Type B pancreatic cell (in vitro differentiated cells): ENCODE measurements around the gene PRKN. TPM values are rescaled to one million over a fixed set of nuclear protein-coding genes. Genes with fewer than 3 reads are reported as not detected.

ENCODE experiments used
- DNase-seq: peaks from one replicate; pipeline ENCODE4 v3.0.0; 2021; ENCODE audit warnings: mixed read lengths; ENCODE audit not compliant: unreplicated experiment; ENCODE audit errors: extremely low spot score
- H3K27ac Mint-ChIP-seq: 2 replicates; pipeline ENCODE4 v1.8.0; 2021; ENCODE audit warnings: mild to moderate bottlenecking, mixed read lengths
- H3K27me3 Mint-ChIP-seq: 2 replicates; pipeline ENCODE4 v1.8.0; 2021; ENCODE audit warnings: mixed read lengths
- H3K36me3 Mint-ChIP-seq: 2 replicates; pipeline ENCODE4 v1.8.0; 2021; ENCODE audit warnings: mixed read lengths
- H3K4me1 Mint-ChIP-seq: one replicate; pipeline ENCODE4 v1.8.0; 2021; ENCODE audit warnings: mixed read lengths; ENCODE audit not compliant: unreplicated experiment
- H3K4me3 Mint-ChIP-seq: 2 replicates; pipeline ENCODE4 v1.8.0; 2021; ENCODE audit warnings: mild to moderate bottlenecking, mixed read lengths
- H3K9me3 Mint-ChIP-seq: 2 replicates; pipeline ENCODE4 v1.8.0; 2021; ENCODE audit warnings: mixed read lengths
- CTCF ChIP-seq: fragments of 200-600 bp; sonication (generic); conservative IDR thresholded peaks from 2 replicates; pipeline ENCODE4 v1.5.0; 2021; ENCODE audit warnings: antibody characterized with exemption, mild to moderate bottlenecking
- total RNA-seq: library from RNA; stranded (reverse); gene quantifications from 2 replicates; pipeline ENCODE4 v1.2.1, GENCODE V29; 2021; ENCODE audit warnings: low replicate concordance

The PRKN gene
- total RNA-seq, 1 donor from 2014 or later, result 6.2 TPM

GRCh38 chr6:162226803-162227202 lies 500.8 kb downstream of the PRKN start:
- TF ChIP-seq CTCF, result no peak
- no peaks in the 10 kb centered on the region for H3K36me3 Mint-ChIP-seq
- no peak overlapping the region for H3K4me3 Mint-ChIP-seq
- DNase-seq, result no peak
- H3K27me3 Mint-ChIP-seq, result no peaks in the 10 kb centered on the region
- H3K27ac Mint-ChIP-seq, result no peak overlapping the region
- no peaks in the 10 kb centered on the region for H3K4me1 Mint-ChIP-seq
- H3K9me3 Mint-ChIP-seq, result no peaks in the 10 kb centered on the region

GRCh38 chr6:162222521-162222920 lies 505.0 kb downstream of the PRKN start:
- Mint-ChIP-seq H3K27me3 (no peaks in the 10 kb centered on the region), H3K4me1 (no peaks in the 10 kb centered on the region), H3K27ac (no peak overlapping the region), H3K36me3 (no peaks in the 10 kb centered on the region), H3K4me3 (no peak overlapping the region), H3K9me3 (no peaks in the 10 kb centered on the region)
- no peak for TF ChIP-seq CTCF
- DNase-seq, result no peak

- Mint-ChIP-seq H3K4me1 (no peaks in the 10 kb centered on the region), H3K27ac (no peak overlapping the region), H3K36me3 (no peaks in the 10 kb centered on the region), H3K9me3 (no peaks in the 10 kb centered on the region), H3K4me3 (no peak overlapping the region), H3K27me3 (no peaks in the 10 kb centered on the region)
- DNase-seq, result no peak
- no peak for TF ChIP-seq CTCF
Observed at GRCh38 chr6:162220876-162221275, 506.7 kb downstream of the PRKN start.

GRCh38 chr6:162219266-162219665 lies 508.3 kb downstream of the PRKN start:
- no peak overlapping the region for H3K4me3 Mint-ChIP-seq
- no peaks in the 10 kb centered on the region for H3K9me3 Mint-ChIP-seq
- TF ChIP-seq CTCF, result no peak
- no peak for DNase-seq
- no peak overlapping the region for H3K27ac Mint-ChIP-seq
- no peaks in the 10 kb centered on the region for H3K36me3 Mint-ChIP-seq
- no peaks in the 10 kb centered on the region for H3K4me1 Mint-ChIP-seq
- no peaks in the 10 kb centered on the region for H3K27me3 Mint-ChIP-seq

GRCh38 chr6:162217811-162218493 lies 509.6 kb downstream of the PRKN start:
- H3K9me3 Mint-ChIP-seq, result no peaks in the 10 kb centered on the region
- H3K4me1 Mint-ChIP-seq, result no peaks in the 10 kb centered on the region
- no peaks in the 10 kb centered on the region for H3K36me3 Mint-ChIP-seq
- TF ChIP-seq CTCF, result no peak
- no peak for DNase-seq
- H3K4me3 Mint-ChIP-seq, result no peak overlapping the region
- H3K27ac Mint-ChIP-seq, result no peak overlapping the region
- H3K27me3 Mint-ChIP-seq, result no peaks in the 10 kb centered on the region

GRCh38 chr6:162217058-162217457 lies 510.5 kb downstream of the PRKN start:
- no peak for TF ChIP-seq CTCF
- no peak overlapping the region for H3K27ac Mint-ChIP-seq
- no peak overlapping the region for H3K4me3 Mint-ChIP-seq
- no peaks in the 10 kb centered on the region for H3K27me3 Mint-ChIP-seq
- no peaks in the 10 kb centered on the region for H3K36me3 Mint-ChIP-seq
- no peak for DNase-seq
- H3K9me3 Mint-ChIP-seq, result no peaks in the 10 kb centered on the region
- no peaks in the 10 kb centered on the region for H3K4me1 Mint-ChIP-seq
